Measurements from ENCODE around the gene UBE2S.
"Not testable (repeated sequence)": the region's sequence is repeated elsewhere in the genome, so short reads cannot be mapped to it uniquely, and the experiment has no call there.

UBE2S gene

DNA sequence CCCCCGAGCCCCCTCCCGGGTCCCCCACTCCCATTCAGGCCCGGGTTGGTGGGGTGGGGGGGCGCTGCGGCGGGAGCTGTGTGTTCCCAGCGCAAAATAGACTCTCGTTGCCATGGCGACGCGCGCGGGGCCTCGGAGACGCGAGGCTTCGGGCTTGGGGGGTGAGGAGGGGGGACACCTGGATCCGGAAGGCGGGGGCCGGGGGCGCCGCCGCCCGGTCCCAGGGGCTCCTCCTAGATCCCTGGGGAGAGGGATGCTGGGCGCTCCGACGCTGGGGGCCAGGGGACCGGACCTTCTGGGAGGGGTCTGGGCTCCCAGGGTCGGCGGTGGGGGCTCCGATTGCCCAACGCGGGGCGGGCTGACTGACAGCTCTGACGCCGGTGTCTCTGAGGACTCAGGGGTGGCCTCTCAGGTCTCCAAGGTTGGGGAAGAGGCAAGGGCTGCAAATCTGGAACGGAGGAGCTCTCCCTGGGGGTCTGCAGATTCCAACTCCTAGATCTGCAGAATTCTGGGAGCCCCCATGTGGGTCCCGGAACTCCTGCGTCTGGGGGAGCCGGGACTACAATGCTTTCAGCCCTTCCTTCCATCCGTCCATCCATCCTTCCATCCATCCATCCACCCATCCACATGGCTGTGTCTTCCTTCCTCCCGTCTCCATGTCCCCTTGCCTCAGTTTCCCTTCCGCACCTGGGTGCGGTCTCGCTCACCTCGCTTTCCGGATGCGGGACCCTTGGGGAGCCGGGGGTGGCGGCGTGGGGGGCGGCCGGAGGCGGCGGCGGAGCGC lies 44.6 kb upstream of the UBE2S start:
- no peaks in the 10 kb centered on the region for H3K36me3 ChIP-seq (ENCODE audit: insufficient read depth, insufficient read length, low read length)
- H3K4me3 ChIP-seq (ENCODE audit: insufficient read length, low read depth): no peak overlapping the region
- no peaks in the 10 kb centered on the region for H3K4me1 ChIP-seq (ENCODE audit: insufficient read depth, insufficient read length)
- DNase-seq (ENCODE audit: low read depth, low spot score): no peak
- TF ChIP-seq SUZ12 (IDR thresholded peaks at IDR 0.05; ENCODE audit: extremely low read depth, insufficient read depth, insufficient read length) (peak; percentile 67), ZNF274 (IDR thresholded peaks at IDR 0.05; ENCODE audit: low read depth, low read length) (no peak), YY1 (IDR thresholded peaks at IDR 0.05; ENCODE audit: insufficient read depth, insufficient read length) (no peak)
- peaks cover 61% of the 10 kb centered on the region for H3K27me3 ChIP-seq (ENCODE audit: insufficient read depth, insufficient read length)
- H3K9me3 ChIP-seq (ENCODE audit: insufficient read depth, low read length): no peaks in the 10 kb centered on the region
- H3K9ac ChIP-seq (ENCODE audit: insufficient read length, low read depth): no peak overlapping the region

- H3K27me3 ChIP-seq (ENCODE audit: insufficient read depth, insufficient read length): peaks cover 69% of the 10 kb centered on the region
- TF ChIP-seq YY1 (IDR thresholded peaks at IDR 0.05; ENCODE audit: insufficient read depth, insufficient read length) (no peak), SUZ12 (IDR thresholded peaks at IDR 0.05; ENCODE audit: extremely low read depth, insufficient read depth, insufficient read length) (peak; percentile 89), ZNF274 (IDR thresholded peaks at IDR 0.05; ENCODE audit: low read depth, low read length) (no peak)
- H3K36me3 ChIP-seq (ENCODE audit: insufficient read depth, insufficient read length, low read length): no peaks in the 10 kb centered on the region
- H3K9me3 ChIP-seq (ENCODE audit: insufficient read depth, low read length): no peaks in the 10 kb centered on the region
- H3K9ac ChIP-seq (ENCODE audit: insufficient read length, low read depth): peak overlapping the region; percentile 56
- peak overlapping the region; percentile 37 for H3K4me3 ChIP-seq (ENCODE audit: insufficient read length, low read depth)
- no peak for DNase-seq (ENCODE audit: low read depth, low spot score)
- no peaks in the 10 kb centered on the region for H3K4me1 ChIP-seq (ENCODE audit: insufficient read depth, insufficient read length)
Measured at GRCh38 chr19:55451163-55451964, 43.8 kb upstream of the UBE2S start.

GRCh38 chr19:55449469-55449868 lies 41.9 kb upstream of the UBE2S start:
- no peaks in the 10 kb centered on the region for H3K9me3 ChIP-seq (ENCODE audit: insufficient read depth, low read length)
- no peaks in the 10 kb centered on the region for H3K36me3 ChIP-seq (ENCODE audit: insufficient read depth, insufficient read length, low read length)
- DNase-seq (ENCODE audit: low read depth, low spot score): no peak
- H3K4me1 ChIP-seq (ENCODE audit: insufficient read depth, insufficient read length): no peaks in the 10 kb centered on the region
- TF ChIP-seq YY1 (IDR thresholded peaks at IDR 0.05; ENCODE audit: insufficient read depth, insufficient read length): no peak
- TF ChIP-seq SUZ12 (IDR thresholded peaks at IDR 0.05; ENCODE audit: extremely low read depth, insufficient read depth, insufficient read length): no peak
- no peak overlapping the region for H3K9ac ChIP-seq (ENCODE audit: insufficient read length, low read depth)
- H3K27me3 ChIP-seq (ENCODE audit: insufficient read depth, insufficient read length): peaks cover 87% of the 10 kb centered on the region
- H3K4me3 ChIP-seq (ENCODE audit: insufficient read length, low read depth): no peak overlapping the region

DNA sequence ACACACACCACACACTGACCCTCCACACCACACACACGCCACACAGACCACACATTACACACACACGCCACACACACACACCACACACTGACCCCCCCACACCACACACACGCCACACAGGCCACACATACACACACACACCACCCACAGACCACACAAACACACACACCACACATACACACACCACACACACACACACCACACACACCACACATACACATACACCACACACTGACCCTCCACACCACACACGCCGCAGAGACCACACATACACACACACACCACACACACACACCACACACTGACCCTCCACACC lies 40.5 kb upstream of the UBE2S start:
- not testable (repeated sequence) for H3K36me3 ChIP-seq (ENCODE audit: insufficient read depth, insufficient read length, low read length); H3K9me3 ChIP-seq (ENCODE audit: insufficient read depth, low read length); H3K9ac ChIP-seq (ENCODE audit: insufficient read length, low read depth); DNase-seq (ENCODE audit: low read depth, low spot score); H3K4me1 ChIP-seq (ENCODE audit: insufficient read depth, insufficient read length); H3K4me3 ChIP-seq (ENCODE audit: insufficient read length, low read depth)
- H3K27me3 ChIP-seq (ENCODE audit: insufficient read depth, insufficient read length): peaks cover 93% of the 10 kb centered on the region

DNA sequence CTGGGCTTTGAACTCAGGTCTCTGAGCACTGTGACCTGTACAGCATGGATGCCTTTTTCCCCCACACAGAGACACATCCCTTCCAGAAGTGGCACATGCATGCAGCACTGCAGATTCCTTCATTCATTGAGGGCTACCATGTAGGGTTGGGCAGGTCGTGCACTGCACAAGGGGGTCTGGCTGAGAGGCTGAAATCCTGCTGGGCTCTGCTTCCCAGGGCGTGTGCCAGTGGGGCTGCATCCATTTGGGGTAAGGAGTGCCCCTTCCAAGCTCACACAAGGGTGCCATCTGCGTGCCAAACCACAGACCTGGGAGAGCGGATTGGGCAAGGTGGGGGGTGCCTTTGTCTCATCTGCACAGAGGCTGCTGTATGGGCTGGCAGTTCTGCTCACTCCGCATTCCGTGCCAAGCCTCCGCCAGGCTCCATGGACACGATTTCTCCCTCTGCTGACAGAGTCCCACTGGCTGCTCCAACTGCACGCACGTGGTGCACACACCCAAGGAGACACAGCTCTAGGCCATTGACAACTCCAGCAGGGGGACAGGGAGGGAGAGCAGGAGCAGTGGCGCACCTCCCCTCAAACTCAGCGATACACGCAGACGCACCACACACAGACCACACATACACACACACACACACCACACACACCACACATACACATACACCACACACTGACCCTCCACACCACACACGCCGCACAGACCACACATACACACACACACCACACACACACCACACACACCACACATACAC lies 40.0 kb upstream of the UBE2S start:
- DNase-seq (ENCODE audit: low read depth, low spot score): no peak
- H3K36me3 ChIP-seq (ENCODE audit: insufficient read depth, insufficient read length, low read length): no peaks in the 10 kb centered on the region
- H3K27me3 ChIP-seq (ENCODE audit: insufficient read depth, insufficient read length): peaks cover 94% of the 10 kb centered on the region
- no peak overlapping the region for H3K9ac ChIP-seq (ENCODE audit: insufficient read length, low read depth)
- no peak overlapping the region for H3K4me3 ChIP-seq (ENCODE audit: insufficient read length, low read depth)
- no peaks in the 10 kb centered on the region for H3K9me3 ChIP-seq (ENCODE audit: insufficient read depth, low read length)
- TF ChIP-seq SUZ12 (IDR thresholded peaks at IDR 0.05; ENCODE audit: extremely low read depth, insufficient read depth, insufficient read length) (no peak), ZNF274 (IDR thresholded peaks at IDR 0.05; ENCODE audit: low read depth, low read length) (no peak), YY1 (IDR thresholded peaks at IDR 0.05; ENCODE audit: insufficient read depth, insufficient read length) (no peak)
- H3K4me1 ChIP-seq (ENCODE audit: insufficient read depth, insufficient read length): no peaks in the 10 kb centered on the region

DNA sequence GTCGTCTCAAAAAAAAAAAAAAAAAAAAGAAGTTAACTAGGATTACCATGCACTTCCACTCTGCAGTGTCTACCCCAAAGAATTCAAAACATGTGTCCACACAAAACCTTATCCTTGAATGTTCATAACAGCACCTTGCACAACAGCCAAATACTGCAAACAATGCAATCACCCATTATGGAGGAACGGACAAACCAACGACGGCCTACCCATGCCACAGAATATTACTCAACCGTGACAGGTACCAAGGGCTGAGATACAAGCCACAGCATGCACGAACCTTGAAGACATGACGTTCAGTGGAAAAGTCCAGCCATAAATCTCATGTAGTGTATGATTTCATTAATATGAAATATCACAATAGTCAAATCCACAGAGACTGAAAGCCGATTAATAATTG lies 38.5 kb upstream of the UBE2S start:
- H3K9me3 ChIP-seq (ENCODE audit: insufficient read depth, low read length): no peaks in the 10 kb centered on the region
- H3K36me3 ChIP-seq (ENCODE audit: insufficient read depth, insufficient read length, low read length): no peaks in the 10 kb centered on the region
- H3K4me3 ChIP-seq (ENCODE audit: insufficient read length, low read depth): no peak overlapping the region
- no peak for TF ChIP-seq ZNF274 (IDR thresholded peaks at IDR 0.05; ENCODE audit: low read depth, low read length)
- no peak for TF ChIP-seq YY1 (IDR thresholded peaks at IDR 0.05; ENCODE audit: insufficient read depth, insufficient read length)
- no peak for TF ChIP-seq SUZ12 (IDR thresholded peaks at IDR 0.05; ENCODE audit: extremely low read depth, insufficient read depth, insufficient read length)
- DNase-seq (ENCODE audit: low read depth, low spot score): no peak
- H3K9ac ChIP-seq (ENCODE audit: insufficient read length, low read depth): no peak overlapping the region
- peaks cover 95% of the 10 kb centered on the region for H3K27me3 ChIP-seq (ENCODE audit: insufficient read depth, insufficient read length)
- no peaks in the 10 kb centered on the region for H3K4me1 ChIP-seq (ENCODE audit: insufficient read depth, insufficient read length)

DNA sequence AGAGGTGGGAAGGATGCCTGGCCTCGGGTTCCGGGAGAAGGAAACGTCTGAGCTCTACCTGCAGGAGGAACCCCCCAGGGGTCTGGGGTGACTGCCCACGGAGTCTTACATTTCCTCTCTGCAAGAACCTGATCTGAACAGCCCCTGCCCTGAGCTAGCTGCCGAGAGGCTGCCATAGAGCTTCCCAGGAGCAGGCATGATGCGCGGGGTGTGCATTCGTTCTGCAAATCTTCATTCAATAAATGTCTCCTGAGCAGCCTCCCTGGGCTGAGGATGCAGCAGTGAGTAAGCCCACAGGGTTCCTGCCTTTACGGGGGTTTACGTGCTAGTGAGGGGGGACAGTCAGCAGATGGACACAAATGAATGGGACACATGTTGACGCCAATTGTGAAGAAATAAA lies 37.1 kb upstream of the UBE2S start:
- Histone ChIP-seq H3K27me3 (ENCODE audit: insufficient read depth, insufficient read length) (peaks cover 97% of the 10 kb centered on the region), H3K9ac (ENCODE audit: insufficient read length, low read depth) (no peak overlapping the region), H3K4me1 (ENCODE audit: insufficient read depth, insufficient read length) (peaks cover 3% of the 10 kb centered on the region), H3K9me3 (ENCODE audit: insufficient read depth, low read length) (no peaks in the 10 kb centered on the region), H3K36me3 (ENCODE audit: insufficient read depth, insufficient read length, low read length) (no peaks in the 10 kb centered on the region), H3K4me3 (ENCODE audit: insufficient read length, low read depth) (no peak overlapping the region)
- no peak for DNase-seq (ENCODE audit: low read depth, low spot score)
- TF ChIP-seq YY1 (IDR thresholded peaks at IDR 0.05; ENCODE audit: insufficient read depth, insufficient read length) (no peak), ZNF274 (IDR thresholded peaks at IDR 0.05; ENCODE audit: low read depth, low read length) (no peak), SUZ12 (IDR thresholded peaks at IDR 0.05; ENCODE audit: extremely low read depth, insufficient read depth, insufficient read length) (no peak)

Data from NT2/D1 (cell line).